GM18517 (cell line): Measurements from ENCODE around the gene TMEM232.
"Not testable (repeated sequence)": the region's sequence is repeated elsewhere in the genome, so short reads cannot be mapped to it uniquely, and the experiment has no call there.

Source experiments
- ATAC-seq: cut with Tn5 transposase; IDR thresholded peaks from one replicate; pipeline ENCODE4 v1.9.1; 2021; ENCODE audit warnings: mild to moderate bottlenecking, moderate library complexity; ENCODE audit not compliant: unreplicated experiment

TMEM232 gene

GRCh38 chr5:110726249-110727024, at the start of gene TMEM232:
TMEM232 (minus strand) TSS chr5:110726671; CDS start chr5:110667352, 59,319 bp downstream.
- peak; percentile 100 for ATAC-seq

DNA sequence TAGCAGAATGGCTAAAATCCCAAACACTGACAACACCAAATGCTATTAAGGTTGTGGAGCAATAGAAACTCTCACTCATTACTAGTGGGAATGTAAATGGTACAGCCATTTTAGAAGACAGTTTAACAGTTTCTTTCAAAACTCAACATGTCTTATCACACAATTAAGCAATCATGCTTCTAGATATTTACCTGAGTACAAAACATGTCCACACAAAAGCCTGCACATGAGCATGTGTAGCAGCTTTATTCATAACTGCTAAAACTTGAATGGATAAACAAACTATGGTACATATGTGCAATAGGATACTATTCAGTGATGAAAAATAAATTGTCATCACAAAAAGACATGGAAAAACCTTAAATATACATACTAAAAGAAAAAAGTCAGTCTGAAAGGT, 43.8 kb upstream of the TMEM232 start:
- no peak for ATAC-seq

DNA sequence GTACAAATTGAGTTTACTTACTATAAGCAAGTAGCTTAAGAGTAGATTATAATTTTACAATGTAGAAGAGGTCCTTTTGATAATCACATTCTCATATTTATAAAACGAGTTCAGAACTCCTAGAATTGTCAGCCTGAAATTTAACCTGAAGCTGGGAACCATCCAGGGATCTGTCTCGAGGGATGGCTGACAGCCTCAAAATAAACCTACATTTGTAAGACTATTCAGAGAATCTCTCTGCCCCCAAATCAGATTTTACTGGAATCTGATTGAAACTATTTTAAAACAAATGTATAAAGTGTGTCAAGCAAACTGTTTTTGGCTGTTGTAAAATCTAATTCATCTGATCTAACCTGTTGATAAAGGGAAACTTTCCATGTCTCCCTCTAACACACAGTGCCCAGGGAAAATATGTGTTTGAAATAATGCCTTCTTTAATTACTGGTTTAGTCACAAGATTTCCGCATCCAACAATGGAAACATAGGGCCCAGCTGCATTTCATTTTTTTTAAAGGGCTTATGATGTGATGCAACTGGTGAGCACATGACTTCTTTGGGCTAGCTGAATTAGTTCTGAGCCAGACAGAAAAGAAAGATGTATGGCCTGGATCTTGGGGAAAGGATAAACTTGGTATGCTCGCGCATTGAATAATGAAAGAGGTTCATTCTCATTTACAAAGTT, 42.7 kb upstream of the TMEM232 start:
- no peak for ATAC-seq

DNA sequence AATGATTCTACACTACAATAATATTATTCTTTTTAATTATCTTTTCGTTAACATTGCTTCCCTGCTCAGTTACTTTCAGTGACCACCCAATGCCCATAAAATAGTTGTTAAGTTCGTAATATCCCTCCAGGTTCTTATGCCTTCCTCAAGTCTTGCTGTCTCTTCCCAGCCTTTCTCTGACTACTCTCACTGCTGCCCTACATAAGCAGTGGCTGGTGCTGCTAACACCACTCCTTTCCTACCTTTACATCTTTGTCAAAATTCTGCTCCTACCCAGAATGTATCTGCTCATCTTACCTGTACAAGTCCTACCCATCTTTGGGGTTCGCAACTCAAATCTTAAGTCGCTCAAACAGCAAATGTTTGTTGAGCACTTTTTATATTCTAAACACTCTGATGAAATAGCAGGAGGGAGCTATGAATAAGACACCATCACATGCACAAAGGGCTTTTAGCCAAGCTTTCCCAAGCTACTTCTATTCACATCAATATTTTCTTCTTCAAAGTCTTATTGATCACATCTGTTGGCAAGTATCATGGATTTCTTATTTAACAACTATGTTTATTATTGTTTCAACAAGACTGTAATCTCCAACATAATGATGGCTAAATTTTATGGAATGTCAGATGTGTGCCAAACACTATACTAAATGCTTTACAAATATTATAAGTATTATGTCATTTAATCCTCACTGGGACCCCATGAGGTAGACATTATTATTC, 41.8 kb upstream of the TMEM232 start:
- no peak for ATAC-seq

DNA sequence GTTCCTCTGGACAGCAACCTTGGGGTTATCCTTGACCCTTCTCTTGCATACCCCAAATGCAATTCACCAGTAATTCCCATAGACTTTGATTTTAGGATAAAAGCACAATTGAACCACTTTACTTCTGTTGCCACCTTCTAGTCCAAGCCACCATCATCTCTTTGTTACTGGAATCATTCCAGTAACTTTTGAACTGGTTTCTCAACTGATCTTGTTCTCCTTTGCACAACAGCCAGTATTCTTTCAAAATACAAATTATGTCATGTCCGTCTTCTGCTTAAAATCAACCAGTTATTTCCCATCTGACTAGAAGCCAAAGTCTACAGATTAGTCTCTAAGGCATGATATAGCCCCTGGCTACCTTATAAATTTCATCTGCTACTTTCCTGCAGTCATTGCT, 33.7 kb upstream of the TMEM232 start:
- ATAC-seq, result no peak

GRCh38 chr5:110757118-110757729, 30.8 kb upstream of the TMEM232 start:
- ATAC-seq, result no peak

- no peak for ATAC-seq
Observed at GRCh38 chr5:110754181-110754580, 27.7 kb upstream of the TMEM232 start.

GRCh38 chr5:110753600-110753999, 27.1 kb upstream of the TMEM232 start:
- ATAC-seq, result no peak

- peak; percentile 10 for ATAC-seq
Observed at GRCh38 chr5:110752953-110753352, 26.5 kb upstream of the TMEM232 start.

GRCh38 chr5:110751902-110752762, 25.7 kb upstream of the TMEM232 start:
- peak; percentile 98 for ATAC-seq

DNA sequence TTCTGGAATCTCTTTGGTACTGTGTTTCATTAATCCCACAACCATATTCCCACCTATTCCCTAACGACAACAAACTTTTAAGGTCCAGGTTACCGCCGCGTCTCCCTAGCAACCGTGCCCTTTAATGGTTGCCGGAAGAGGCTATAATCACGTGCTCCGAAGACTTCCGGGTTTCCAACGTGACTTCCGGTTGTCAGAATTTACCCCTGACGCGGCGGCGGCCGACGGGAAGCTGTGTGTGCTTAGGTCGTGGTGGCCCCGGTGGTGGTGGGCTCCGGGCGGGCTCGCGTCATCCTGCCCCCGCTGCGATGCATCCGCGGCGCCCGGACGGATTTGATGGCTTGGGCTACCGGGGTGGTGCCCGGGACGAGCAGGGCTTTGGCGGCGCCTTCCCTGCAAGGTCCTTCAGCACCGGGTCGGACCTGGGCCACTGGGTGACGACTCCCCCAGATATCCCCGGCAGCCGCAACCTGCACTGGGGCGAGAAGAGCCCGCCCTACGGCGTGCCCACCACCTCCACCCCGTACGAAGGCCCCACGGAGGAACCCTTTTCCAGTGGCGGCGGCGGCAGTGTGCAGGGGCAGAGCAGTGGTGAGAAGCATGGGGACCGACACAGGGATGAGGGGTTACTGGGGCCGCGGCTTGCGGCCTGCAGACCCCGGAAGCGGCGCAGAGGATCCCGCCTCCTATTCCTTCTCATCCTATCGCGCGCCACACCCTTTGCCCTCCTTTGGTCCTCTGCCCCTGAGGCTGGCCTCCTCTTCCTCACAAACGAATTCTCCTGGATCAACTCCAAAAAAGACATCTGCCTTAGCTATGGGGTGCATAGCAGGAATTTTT, 12.6 kb upstream of the TMEM232 start, which contains the start of gene SLC25A46:
Gene SLC25A46, plus strand, starts transcription at position 196 of the 840 bp plus-strand sequence. Its CDS starts 113 bp downstream, at position 309.
- ATAC-seq, result peak; percentile 98

DNA sequence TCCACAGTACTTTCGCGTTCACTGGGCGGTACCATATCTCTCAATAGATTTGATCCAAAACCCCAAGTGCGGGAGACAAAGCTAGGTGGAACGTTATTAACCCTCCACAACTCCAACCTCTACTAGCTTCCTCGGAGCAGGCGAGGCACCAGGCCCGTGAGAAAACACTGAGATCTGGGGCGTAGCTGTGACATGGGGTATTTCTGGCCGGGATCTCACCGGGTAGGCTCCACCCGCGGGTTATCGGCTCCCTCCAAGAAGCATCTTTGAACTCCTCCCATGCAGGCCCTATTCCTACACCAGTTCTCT, 12.0 kb upstream of the TMEM232 start:
- ATAC-seq, result peak; percentile 72

DNA sequence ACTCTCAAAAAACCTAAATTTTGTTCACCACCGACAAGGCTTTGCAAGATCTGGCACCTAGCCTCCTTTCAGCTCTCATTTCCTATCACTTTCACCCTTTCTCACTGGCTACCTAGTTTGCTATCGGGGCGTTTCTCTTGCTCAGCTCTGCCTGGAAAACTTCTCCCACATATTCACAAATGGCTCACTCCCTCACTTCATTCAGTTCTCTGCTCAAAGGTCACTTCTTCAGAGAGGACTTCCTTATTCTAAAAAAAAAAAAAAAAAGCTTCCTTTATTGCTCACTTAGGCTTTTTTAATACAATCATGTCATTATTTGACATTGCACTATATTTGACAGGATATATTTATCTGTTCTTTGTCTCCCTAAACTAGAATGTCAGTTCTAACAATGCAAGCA, 10.3 kb upstream of the TMEM232 start:
- no peak for ATAC-seq

GRCh38 chr5:110735556-110735955, 9.1 kb upstream of the TMEM232 start:
- ATAC-seq, result no peak

- no peak for ATAC-seq
Observed at GRCh38 chr5:110734101-110734500, 7.6 kb upstream of the TMEM232 start.

GRCh38 chr5:110731499-110731898, 5.0 kb upstream of the TMEM232 start:
- not testable (repeated sequence) for ATAC-seq

DNA sequence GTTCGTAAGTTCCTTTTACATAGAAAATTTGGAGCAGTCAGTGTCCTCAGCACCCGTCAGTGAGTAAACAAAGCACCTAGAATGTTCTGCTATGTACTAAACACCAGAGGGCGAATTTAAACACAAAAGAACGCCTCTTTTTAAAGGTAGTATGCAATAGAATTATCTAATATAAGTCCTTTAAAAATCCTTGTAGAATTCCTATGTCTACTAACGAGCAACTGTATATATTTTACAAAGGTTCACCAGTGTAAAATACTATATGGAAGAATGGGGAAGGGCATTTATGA, 499 bp upstream of the TMEM232 start:
- ATAC-seq, result peak; percentile 62

DNA sequence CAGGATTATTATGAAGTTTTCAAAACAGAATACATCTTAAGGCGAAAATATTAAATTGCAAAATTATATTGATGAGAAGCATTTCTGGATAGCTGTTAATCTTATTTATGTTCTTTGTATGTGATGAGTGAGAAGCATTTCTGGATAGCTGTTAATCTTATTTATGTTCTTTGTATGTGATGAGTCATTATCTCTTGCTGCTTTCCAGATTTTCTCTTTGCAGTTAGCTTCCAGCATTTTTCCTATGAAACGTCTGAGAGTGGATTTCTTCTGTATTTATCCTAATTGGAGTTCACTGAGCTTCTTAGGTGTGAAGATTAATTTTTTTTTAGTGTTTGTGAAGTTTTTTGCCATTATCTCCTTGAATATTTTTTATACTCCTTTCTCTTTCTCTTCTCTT, 8.2 kb downstream of the TMEM232 start:
- ATAC-seq, result no peak
